IPS DF 19.7 (cell line): ENCODE results near the gene ARHGDIB.

Experiments
- DNase-seq: peaks from one replicate; pipeline ENCODE4 v3.0.0-alpha.2; 2013; ENCODE audit warnings: low read depth, low spot score

Gene ARHGDIB

DNA sequence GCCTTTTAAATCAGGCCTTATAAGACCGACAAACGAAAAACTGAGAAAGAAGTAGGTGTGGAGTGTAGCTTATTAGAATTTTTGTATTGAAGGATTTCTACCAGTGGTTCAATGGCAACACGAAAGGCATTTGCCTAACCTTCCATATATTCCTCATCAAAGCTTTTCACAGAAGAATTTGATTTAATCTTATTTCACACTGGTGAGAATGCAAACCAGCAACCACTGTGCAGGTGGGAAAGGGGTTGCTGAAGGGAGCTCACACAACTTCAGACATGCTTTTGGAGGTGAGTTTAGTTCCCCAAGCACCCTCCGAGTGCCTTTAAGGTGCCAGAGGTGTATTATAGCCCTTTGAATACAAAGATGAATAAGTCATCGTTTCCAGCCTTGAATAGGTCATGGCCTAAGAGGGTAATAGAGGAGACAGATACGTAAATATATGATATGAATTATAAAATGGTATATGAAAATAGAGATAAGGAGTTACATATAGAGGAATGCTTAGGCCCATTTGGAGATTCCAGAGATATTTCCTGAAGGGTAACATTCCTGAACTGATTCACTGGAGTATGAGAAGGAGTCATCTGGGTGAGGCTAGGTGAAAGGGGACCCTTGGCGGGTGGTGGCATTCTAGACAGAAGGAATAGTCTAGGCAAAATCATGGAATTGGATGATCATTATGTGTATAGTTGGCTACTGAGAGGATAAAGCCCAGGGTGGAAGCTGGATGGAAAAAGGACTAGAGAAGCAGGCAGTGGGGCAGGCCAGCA is 29.4 kb downstream of the ARHGDIB start:
- no peak for DNase-seq

DNA sequence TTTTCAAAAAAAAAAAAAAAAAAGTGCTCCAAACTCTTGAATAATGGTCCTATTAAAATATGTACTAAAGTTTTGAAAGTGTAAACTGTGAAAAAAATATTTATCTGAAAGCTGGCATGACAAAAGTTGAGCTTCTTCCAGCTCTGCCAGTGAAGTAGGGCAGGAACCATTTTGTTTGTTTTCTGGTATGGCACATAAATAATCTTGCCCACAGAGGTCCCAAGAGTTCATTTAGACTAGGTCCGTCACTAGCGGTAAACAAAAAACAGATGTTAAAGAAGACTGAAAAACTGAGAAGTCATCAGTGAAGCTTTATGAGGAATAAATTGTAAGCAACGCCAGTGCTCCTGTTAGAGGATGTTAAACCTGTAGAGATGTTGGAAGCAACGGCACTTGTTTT is 30.0 kb downstream of the ARHGDIB start:
- no peak for DNase-seq

DNA sequence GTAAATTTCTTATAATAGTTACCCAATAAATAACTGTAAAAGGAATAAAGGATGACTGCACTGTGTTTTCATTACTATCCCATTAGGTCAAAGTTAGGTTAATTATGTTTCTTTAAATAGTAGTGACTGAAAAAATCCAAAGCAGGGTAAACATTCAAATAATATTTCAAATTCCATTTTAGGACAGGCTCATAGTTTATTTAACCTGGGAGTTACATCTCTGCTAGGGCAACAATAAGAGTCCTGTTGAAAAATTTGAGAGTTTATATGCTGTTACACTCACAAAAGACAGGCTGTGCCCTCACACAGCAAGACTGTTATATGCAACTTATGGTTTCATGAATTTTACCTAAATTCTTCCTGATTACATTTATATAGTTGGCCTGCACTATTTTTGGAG is 31.1 kb downstream of the ARHGDIB start:
- no peak for DNase-seq

DNA sequence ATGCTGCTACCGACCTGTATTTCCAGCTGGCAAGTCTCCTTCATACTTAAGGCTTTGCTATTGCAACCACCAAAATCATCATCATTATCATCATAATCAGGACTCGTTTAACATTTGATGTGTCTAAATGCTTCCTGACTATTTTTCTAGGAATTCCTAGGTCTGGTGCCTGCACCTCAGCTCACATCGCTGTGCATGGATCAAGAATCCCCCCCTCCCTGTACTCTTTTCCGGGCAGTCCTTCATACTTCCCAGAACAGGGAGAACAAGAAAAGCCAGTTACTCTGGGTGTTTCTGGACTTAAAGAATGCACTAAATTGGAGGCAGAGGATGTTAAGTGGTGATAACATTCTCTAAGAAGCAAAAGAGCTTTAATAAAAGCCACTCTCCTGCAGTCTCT is 32.5 kb downstream of the ARHGDIB start:
- DNase-seq = peak; percentile 63

DNA sequence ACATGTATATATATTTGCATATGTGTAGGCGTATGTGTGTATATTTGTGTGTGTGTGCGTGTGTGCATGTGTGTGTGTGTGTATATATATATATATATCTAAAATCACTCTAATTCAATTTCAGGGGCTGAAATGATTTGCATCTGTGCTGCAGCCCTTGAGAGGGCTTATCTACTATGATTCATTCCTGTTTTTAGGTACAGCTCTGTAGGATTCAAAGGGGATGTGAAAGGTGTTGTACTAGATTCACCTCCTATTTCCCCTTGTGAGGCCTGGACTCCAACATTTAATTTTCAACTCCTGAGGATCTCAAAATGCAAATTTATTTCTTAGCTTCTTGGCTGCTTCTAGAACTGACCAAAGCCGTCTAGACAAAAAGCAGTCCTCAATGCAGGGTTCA is 34.1 kb downstream of the ARHGDIB start:
- DNase-seq = no peak

DNA sequence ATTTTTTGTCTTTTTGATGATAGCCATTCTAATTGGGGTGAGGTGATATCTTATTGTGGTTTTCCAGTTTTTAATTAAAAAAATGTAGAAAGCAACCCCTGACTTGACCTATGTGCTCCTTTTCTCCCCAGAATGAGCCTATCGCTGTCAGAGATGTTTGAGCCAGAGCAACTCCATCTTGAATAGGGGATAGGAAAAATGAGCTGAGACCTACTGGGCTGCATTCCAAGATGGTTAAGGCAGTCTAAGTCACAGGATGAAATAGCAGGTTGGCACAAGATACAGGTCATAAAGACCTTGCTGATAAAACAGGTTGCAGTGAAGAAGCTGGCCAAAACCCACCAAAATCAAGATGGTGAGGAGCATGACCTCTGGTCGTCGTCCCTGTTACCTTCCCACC is 36.9 kb downstream of the ARHGDIB start:
- no peak for DNase-seq

DNA sequence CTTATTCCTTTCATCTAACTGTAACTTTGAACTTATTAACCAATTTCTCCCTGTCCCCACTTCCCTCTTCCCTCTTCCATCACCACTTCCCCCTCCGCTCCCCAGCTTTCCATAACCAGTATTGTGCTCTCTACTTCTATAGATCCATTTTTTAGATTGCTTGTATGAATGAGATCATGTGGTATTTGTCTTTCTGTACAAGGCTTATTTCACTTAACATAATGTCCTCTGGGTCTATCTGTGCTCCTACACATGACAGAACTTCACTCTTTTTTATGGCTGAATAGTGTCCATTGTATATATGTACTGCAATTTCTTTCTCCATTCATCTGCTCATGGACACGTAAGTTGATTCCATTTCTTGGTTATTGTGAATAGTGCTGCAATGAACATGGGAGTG is 37.5 kb downstream of the ARHGDIB start:
- no peak for DNase-seq

DNA sequence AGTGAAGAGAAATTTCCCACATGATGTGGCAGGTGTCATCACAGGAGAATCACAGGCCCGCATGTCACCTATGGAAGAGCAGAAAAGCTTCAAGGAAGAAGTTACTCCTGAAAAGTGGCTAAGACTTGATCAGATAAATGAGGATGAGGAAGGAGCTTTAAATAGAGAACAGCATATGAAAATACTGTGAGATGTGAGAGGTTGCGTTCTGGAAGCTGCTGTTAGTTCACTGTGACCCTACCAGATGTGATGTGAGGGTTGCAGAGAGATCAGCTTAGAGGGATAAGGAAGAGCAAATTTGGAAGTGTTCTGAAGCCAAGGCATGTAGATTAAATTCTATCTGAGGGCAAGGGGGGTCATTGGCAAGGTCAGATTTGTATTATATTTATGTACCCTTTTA is 40.2 kb downstream of the ARHGDIB start:
- no peak for DNase-seq

DNA sequence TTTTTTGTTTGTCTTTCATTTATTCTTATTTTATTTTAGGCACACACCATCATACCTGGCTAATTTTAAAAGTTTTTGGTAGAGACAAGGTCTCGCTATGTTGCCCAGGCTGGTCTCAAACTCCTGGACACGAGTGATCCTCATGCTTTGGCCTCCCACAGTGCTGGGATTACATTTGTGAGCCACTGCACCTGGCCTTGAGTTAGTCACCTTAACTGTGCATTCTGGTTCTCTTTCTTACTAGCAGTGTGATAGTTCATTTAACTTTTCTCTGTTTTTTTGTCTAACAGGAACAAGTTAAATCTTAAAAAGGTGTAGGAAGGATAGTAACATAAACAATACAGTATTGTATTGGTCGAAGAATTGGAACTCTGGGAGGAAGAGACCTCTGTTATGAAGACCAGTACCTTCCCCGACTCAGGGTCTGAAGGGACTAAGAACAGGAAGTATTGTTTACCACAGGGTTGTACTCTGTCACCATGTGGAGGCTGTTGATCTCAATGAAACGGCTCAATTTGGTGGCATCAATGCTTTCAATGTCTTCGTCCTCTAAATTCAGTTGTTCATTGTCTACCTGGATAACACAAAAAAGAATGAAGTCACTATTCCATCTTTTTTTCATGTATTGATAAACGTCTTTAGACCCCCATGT is 40.8 kb downstream of the ARHGDIB start:
- DNase-seq = no peak

DNA sequence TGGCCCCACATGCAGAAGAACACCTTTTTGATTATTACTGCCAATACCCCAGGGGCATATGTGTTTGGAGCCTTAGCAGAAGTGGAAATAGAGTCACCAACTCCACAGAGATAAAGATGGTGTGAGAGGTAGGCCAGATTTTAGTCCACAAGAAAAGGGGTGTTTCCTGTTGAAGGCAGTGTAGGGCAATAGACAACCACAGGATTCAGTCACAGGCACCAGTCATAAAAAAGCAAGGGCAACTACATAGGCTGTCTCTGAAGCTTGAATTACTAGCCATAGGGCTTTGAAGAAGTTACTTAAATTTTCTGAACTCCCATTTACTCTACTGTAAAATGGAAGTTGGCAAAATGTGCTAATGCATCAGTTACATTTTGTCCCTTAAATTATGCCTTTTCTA is 41.9 kb downstream of the ARHGDIB start:
- DNase-seq = no peak

DNA sequence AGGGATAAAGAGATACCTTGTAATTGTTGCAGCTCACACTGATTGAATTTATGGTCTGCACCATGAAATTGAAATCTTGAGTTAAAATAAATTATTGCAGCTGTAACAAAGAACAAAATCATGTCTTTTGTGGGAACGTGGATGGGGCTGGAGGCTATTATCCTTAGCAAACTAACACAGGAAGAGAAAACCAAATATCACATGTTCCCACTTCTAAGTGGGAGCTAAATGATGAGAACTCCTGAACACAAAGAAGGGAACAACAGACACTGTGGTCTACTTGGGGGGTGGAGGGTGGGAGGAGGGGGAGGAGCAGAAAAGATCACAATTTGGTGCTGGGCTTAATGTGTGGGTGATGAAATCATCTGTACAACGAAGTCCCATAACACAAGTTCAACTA is 45.7 kb downstream of the ARHGDIB start:
- DNase-seq = no peak

DNA sequence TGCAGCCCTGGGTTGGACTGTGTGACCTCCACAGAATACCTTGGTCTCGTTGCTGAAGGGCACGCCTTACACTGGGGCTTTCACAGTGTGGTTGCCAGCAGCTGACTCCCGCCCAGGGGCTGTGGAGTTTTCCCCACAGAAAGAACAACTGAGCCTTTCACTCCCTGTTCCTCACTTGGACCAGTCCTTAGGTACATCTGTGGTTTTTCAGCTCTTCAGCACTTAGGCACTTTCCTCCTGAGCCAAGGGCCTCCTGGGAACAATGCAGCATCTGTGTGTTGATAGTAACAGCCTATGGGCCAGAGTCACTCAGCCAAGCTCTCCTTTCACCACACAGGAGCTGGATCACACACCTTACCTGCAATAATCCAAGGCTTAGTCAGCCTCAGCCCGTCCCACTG is 48.0 kb downstream of the ARHGDIB start:
- DNase-seq = no peak

DNA sequence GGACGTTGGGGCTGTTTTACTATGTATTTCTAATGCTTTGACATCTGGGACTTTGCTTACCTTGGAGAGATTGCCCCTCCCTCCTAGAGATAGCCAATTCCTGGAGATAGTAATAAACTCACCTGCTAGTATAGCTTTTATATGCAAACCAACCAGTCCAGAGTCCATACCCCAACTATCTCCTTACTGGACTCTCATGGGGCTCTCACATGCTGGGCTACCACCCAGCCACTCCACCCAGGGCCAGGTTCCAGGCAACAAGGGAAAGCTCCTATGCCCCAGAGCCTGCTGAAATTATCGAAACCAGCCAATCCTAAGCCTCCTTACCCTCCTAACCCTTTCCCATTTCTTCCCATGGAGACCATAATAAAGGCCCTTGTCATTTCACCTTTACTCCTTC is 50.3 kb downstream of the ARHGDIB start:
- DNase-seq = no peak

DNA sequence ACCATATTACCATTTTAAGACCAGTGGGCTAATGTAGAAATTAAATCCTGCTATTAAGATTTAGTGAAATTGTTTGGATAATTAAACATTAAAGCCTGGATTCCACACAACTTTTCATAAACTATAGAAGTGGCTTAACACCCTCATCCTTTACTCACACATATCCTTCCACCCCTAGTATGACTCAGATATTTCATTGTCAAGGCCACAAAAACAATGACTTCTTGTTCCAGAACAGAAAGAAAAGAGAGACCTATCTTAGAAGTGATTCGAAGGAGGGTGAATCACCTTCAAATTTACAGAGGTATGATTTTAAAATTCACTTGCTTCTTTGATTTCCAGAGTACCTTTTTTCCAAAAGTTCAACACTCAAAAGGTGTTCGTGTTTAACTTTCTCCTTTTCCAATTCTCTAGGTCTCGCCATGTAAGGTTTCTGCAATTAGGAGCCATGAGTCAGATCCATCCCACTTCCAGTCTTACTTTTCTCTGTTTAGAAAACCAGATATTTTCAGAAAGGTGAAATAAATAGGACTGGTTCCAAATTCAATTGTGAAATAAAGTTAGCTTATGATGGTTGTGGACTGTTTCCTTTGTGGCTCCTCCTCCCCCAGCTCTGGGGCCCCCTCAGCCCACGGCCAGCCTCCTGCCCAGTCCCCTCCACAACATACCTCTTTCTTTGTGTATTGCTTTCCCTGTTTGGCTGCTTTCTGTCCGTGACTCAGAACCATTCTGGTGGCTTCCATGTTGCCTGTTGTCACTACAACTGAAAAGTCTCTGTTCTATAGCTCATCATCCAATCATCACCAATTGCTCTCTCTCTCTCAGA is 51.1 kb downstream of the ARHGDIB start:
- DNase-seq = no peak

DNA sequence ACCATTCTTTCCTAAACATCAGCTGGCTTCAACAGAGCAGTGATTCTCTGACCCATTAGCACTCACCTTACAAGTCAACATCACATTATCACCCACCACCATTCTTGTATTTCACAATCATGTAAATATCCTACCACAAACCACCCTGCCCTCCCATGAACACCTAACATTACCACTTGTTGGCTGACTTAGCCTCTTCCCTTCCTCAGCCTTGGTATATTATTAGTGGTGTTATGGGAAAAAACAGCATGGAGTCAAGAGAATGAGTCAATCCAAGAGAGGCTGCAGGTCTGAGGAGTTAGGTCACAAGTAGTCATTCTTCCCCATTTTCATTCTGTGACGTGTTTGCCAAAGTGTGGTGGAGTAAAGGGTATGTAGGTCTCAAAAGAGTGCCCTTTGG is 53.4 kb downstream of the ARHGDIB start:
- DNase-seq = no peak

DNA sequence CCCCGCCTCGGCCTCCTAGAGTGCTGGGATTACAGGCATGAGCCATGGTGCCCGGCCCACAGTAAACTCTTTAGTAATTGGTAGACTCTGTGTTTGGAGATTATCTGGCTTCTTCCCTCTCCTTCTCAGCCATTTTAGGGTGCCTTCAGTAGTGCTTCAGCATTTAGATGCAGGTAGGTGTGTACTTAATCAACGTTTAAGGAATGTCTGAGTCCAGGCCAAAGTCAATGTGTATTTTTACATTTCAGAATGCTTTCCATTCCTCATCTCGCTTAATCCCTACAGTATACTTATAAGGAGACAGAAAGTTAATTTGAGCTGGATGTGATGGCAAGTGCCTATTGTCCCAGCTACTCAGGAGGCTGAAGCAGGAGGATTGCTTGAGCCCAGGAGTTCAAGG is 55.3 kb downstream of the ARHGDIB start:
- DNase-seq = no peak

DNA sequence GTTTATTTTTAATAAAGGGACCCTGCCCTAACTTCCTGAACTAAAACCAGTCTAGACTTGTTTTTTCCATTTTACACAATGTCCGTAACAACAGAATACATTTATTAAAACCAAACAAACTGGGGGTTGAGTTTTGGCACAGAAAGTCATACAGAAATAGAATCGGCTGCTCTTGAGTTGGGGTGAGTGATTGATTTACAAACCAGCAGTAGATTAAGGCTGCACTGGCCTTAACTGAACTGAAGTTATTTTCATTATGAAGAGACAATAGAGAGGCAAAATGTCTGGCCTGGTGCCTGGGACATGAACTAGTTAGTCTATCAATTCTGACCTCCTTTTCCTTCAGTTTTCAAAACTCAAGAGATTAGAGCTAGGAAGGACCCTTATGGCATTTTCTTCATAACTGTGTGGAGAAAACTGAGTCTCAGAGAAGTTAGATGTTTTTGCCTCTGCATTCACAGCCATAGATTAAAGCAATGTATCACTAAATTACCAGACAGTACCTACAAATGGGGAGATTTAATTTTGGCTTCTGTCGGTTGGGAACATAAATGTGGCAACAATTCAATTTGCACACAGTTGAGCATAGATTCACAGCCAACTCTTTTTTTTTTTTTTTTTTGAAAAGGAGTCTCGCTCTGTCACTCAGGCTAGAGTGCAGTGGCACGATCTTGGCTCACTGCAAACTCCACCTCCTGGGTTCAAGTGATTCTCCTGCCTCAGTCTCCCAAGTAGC is 56.0 kb downstream of the ARHGDIB start:
- no peak for DNase-seq

DNA sequence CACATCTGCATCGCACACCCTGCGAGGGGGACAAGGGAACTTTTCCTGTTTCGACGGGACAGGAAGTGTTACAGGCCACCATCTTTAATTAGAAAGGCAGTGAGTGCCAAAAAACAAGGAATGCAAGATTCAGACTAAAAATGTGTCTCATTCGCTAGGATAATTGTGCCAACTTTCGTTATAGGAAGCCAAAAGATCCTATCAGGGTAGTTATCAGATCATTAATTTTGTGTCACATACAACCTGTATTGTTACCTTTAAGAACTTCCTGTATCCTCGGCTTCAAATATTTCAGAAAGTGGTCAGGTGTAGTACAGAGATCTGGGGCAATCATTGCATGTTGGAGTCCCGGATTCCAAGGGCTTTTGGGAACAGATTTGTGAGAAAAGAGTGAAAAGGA is 56.5 kb downstream of the ARHGDIB start:
- DNase-seq = no peak

DNA sequence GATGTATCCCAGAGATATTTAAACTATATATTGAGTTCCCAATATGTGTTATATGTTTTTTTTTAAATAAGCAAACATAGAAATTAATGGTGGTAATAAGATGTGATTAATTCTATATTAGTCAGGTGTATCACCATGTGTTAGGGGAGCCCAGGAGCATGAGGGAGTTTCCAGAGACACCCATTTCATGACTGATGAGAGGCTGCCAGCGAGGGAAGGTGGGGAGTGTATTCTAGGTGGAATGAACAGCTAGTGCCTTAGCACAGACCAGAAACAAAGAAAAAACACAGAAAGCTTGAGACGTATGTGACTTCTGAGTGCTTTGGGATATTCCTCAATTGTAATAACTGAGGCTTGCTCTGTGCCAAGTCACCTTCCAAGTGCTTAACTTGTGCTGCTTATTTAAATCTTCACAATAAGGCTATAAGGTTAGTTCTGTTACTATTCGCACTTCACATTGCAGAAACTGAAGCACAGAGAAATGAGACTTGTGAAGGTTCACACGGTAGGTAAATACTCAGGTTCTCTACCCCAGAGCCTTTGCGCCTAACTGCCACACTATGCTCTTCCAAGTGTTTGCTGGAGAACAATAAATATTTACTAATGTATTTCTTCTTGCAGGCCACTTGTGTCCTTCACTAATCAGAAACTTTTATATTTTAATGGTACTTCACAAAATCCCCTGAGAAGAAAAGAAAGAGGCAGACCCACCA is 57.9 kb downstream of the ARHGDIB start:
- DNase-seq = no peak

DNA sequence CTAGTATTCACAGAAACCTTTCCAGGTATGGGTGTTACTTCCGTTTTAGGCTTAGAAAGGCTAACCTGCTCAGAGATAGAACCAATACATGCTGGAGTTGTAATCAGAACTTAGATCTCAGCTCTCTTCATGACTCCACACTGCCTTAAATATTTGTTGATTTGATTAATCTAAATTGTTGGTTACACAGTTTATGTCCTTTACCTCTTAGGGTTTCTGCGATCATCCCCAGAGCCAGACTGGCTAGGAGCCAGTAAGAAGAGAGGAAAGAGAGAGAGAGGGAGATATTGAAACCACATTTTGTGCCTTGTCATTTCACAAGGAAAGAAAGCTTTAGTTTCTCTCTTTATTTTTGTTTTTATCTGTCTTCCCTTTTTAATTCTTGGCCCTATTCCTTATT is 58.9 kb downstream of the ARHGDIB start:
- DNase-seq = no peak

DNA sequence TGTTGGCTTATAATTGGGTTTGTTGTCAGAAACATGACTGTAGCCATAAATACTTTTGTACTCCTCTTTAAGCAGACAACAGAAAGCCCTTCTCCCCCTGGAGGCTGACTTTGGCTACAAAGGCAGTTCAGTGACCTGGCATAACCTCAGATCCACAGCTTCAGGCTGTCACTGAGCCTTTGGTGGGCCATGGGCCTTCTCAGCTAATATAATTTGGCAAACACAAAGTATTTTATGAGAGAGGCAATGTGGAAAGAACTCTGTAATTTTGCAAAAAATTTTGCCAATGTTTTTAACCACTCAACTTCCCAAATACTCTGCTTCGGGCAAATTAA is 60.2 kb downstream of the ARHGDIB start:
- peak; percentile 9 for DNase-seq
